Measurements from ENCODE around the gene ZIC2.
"Not testable (repeated sequence)": the region's sequence is repeated elsewhere in the genome, so short reads cannot be mapped to it uniquely, and the experiment has no call there.

Gene ZIC2

GRCh38 chr13:99981735-99982035, at the start of gene ZIC2:
ZIC2 (plus strand) TSS chr13:99981784; CDS start chr13:99982065, 281 bp downstream.
- no peak for DNase-seq

- DNase-seq = no peak
These were observed 48.7 kb upstream of the ZIC2 start for GRCh38 chr13:99932912-99933311.

- no peak for DNase-seq
These were observed 45.8 kb upstream of the ZIC2 start for GRCh38 chr13:99935772-99936171.

DNA sequence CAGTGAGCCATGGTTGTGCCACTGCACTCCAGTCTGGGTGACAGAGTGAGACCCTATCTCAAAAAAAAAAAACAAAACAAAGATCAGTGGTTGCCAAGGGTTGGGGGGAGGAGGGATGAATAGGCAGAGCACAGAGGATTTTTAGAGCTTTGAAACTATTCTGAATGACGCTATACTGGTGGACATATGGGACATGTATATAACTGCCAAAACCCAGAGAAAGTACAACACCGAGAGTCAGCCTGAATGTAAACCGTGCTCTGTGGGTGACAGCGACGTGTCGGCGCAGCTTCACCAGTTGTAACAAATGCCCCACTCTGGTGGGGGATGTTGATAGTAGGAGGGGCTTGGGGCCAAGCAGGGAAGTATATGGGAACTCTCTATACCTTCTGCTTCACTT, 42.9 kb upstream of the ZIC2 start:
- DNase-seq = no peak

- no peak for DNase-seq
These were observed 40.5 kb upstream of the ZIC2 start for GRCh38 chr13:99941086-99941485.

DNA sequence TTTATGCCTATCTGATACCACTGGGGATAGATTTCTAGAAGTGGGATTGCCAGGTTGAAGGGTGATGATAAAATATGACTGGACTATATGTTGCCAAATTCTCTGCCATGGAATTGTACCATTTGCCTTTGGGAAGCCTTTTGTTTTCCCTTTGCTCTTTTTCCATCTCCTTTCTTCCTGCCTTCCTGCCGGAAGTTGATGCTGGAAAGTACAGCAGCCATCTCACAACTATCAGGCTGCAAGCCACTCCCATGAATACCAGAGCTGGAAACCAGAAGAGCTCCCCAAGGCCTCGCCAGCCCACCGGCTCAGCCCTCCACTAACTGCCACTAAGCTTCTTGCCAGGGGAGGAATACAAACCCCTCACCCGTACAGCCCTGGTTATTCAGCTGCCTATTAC, 39.7 kb upstream of the ZIC2 start:
- no peak for DNase-seq

DNA sequence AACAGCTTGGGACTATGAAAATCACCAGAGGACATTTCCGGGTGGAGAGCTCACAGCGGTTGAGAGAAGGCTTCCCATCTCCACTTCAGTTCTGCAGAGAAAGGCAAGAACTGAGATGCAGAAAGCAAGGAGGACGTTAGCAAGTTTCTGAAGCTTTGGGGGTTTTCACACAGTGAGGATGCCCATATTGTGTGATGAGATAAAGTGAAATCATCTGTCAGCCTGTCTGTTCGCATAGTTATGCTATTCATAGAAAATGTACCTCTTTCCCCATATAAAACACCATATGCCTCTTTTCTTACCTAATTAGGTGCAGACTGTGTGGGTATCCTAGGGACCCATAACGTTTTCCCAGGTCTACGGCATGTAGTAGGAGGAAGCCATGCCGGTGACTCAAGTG, 37.5 kb upstream of the ZIC2 start:
- DNase-seq = no peak

- no peak for DNase-seq
These were observed 37.0 kb upstream of the ZIC2 start for GRCh38 chr13:99944606-99945005.

GRCh38 chr13:99945515-99945914, 36.1 kb upstream of the ZIC2 start:
- not testable (repeated sequence) for DNase-seq

- DNase-seq = no peak
These were observed 33.9 kb upstream of the ZIC2 start for GRCh38 chr13:99947666-99948065.

GRCh38 chr13:99948411-99948810, 33.2 kb upstream of the ZIC2 start:
- DNase-seq = no peak

GRCh38 chr13:99948907-99949678, 32.5 kb upstream of the ZIC2 start:
- no peak for DNase-seq

DNA sequence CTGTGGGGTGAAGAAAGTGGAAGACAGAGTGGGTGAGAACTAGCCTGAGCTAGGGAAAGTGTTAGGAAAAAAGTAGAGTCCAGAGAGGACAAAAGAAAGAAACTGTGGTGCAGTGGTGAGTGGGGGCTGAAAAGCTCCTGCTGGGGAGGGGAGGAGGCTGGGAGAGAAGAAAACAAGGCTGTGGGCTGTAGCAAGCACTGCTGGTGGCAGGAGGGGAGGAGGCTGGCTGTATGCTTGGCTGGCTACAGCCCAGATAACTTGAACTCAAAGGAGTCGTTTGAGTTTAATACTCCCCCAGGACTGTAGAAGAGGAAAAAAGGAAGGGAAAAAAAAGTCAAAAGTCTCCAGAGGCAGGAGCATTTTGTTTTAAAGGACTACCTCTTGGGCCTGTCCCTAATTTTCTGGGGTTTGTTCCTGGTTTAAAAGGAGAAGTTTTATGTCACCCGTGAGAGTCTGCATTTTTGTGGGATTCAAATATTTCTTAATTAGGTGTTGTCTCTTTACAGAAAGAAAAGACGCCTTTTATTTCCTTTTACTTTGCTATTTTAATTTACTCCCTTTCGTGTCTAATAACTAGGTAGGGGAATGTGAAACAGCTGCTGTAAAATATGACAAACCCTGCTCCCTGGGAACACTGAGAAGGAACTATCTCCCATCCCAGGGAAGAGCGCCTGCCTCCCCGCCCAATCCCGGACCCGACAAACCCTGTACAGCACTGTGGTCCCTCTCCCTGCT, 31.7 kb upstream of the ZIC2 start:
- no peak for DNase-seq

- DNase-seq = not testable (repeated sequence)
These were observed 29.9 kb upstream of the ZIC2 start for GRCh38 chr13:99951666-99952065.

DNA sequence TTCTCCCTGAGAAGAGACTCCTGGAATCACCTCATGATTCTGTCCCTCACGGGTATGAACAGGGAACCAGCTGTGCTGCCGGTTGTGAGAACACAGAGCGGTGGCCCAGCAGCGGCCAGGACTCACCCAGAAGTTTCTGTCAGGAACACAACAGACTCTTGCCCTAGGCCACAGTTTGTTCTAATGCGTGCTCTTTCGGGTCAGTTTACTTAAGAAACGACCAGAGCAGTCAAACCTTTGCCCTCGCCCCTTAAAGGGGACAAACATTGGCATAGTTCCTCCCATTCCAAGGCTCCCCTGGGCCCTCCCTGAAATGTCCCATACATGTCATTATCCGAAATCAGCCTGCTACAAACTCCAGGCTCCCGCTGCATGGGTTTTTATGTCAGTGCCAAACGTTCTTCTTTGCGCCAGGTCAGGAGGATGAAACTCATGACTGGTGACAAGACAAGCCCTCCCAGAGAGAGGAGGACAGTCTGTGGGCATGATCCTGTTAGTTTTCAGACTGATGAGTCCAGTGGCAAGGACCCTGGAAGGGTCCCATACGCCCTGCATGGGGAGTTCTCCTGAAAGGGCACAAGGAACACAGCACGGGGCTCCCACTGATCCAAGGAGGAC, 28.3 kb upstream of the ZIC2 start:
- no peak for DNase-seq

DNA sequence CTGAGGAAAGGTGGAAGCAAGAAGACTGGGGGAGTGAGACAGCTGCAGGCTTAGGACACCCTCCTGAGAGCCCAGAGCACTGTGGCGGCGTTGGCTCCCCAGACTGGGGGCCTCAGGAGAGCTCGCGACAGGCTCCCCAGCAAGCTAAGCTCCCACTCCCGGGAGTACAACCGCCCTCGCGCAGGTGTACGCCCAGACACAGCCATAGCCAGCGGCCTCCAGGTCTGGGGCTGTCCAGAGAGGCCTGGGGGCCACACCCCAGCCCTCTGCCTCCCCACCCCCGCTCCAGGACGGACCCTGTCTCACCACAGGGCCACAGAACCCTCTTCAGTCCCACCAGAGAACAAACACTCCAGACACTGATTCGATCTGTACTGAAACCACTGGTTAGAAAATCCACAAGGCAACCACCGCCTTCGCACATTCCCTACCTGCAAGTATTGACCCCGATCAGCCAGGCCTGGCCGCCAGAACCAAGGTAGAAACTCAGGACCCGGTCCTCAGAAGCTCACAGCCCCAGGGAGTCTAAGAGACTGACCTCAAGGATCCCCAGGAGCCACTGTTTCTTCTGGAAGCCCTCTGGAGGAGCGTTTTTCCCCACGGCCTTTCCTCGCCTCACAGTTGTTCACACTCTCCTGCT, 26.4 kb upstream of the ZIC2 start:
- DNase-seq = no peak

DNA sequence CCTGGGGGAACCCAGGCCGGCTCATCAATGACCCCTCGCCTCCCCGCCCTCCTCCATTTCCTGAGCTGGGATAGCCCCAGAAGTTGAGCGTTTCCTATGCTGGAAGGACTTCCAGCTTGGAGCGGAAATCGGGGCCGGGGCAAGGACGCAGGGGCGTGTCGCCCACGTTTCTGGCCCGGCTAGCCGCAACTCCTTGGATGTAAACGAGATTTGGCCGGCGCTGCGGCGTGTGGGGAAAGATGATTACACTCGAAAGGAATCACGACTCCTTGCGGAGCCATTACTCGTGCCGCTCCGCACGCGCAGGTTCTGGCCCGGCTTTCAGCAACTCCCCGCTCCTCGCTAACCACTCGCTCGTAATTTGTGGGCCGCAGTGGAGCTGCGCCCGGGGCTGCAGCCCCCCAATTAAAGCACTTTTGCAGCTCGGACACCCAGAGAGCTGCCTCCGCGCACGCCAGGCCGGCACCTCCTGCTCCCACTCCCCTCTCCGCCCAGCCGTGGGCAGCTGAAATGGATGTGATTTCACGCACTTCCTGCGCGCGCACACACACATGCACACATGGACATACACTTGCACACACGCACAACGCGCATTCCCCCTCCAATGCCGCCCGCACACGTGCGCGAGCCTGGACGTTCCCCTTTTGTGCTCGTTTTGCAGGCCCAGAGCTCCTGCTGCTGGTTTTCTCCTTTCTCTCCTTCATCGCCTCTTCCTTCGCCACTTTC, 25.7 kb upstream of the ZIC2 start:
- DNase-seq = peak; percentile 45

GRCh38 chr13:99956473-99957349, 24.9 kb upstream of the ZIC2 start:
- DNase-seq = no peak

- no peak for DNase-seq
These were observed 23.0 kb upstream of the ZIC2 start for GRCh38 chr13:99958406-99959126.

DNA sequence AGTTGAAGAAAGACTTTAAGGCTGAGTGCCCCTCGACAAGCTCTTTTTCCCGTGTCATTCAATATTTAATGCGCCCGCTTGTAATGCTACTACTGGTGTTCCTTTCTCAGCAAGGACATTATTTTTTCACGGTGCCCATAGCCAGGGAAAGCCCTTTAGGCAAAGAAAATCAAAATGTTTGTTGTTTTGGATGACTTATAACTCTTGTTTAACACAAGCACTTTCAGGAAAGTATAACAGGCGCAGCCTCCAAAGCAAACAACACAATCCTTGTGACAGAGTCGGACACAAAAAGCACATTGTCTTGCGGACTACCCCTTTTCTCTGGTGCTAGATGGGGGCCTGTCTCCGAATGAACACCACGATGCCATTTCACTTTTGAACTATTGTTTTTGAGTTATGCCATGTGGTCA, 22.5 kb upstream of the ZIC2 start:
- no peak for DNase-seq

DNA sequence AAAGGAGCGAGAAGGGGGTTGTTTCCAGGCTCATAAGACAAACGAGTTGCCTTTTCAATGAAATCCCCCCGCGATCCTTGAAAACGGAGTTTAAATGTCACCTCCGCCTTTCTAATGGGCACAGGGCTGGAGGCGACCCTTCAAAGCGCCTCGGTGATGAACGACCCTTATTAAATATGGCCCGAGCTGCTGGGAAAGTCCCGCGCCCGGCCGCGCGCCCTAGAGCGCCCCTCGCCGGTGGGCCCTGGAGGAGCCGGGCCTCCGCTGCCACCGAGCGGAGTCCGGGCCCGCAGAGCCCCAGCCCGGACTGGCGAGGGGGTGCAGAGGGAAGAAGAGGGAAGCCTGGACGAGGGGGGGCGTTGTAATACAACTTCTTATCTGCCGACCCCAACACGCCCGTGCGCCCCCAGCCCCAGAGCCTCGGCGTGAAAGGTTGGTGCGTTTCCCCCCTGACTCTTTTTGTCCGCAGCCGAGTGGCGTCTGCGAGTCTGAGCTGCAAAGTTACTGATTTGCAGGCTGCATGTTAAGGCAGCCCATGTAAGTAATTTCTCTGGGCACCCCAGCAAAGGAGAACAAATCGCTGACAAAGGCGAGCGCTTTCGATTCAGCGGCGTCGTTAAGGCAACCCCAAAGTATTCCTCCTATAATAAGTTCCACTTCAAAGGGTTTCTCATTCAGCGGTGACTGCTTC, 21.9 kb upstream of the ZIC2 start:
- DNase-seq = no peak

Data from fibroblast of skin of right quadriceps (primary cell).